Measurements from ENCODE around the gene PACS1.

Gene PACS1

GRCh38 chr11:66261578-66261977, 191.5 kb downstream of the PACS1 start:
- peaks cover 12% of the 10 kb centered on the region for H3K4me1 ChIP-seq (ENCODE audit: insufficient read depth, low read length, severe bottlenecking)
- no peaks in the 10 kb centered on the region for H4K20me1 ChIP-seq (ENCODE audit: insufficient read depth, low read length)
- TF ChIP-seq CTCF (IDR thresholded peaks at IDR 0.05; ENCODE audit: low read length) (no peak), EZH2 (IDR thresholded peaks at IDR 0.05; ENCODE audit: borderline replicate concordance, low read length) (no peak)
- H3K9me2 ChIP-seq (ENCODE audit: low read depth, low read length), result no peaks in the 10 kb centered on the region
- peaks cover 53% of the 10 kb centered on the region for H3K36me3 ChIP-seq (ENCODE audit: insufficient read depth, low read length)
- no peaks in the 10 kb centered on the region for H3F3A ChIP-seq (ENCODE audit: insufficient read depth, low read length)
- no peak overlapping the region for H2AFZ ChIP-seq (ENCODE audit: low read length)
- no peak overlapping the region for H3K9ac ChIP-seq (ENCODE audit: low read length)
- H3K27me3 ChIP-seq (ENCODE audit: insufficient read depth, low read length), result no peaks in the 10 kb centered on the region
- H3K4me3 ChIP-seq (ENCODE audit: low read depth, low read length, poor library complexity, severe bottlenecking), result no peak overlapping the region
- no peaks in the 10 kb centered on the region for H3K79me2 ChIP-seq (ENCODE audit: insufficient read depth, low read length)
- H3K9me3 ChIP-seq (ENCODE audit: low read length), result no peaks in the 10 kb centered on the region
- H3K27ac ChIP-seq (ENCODE audit: low read depth, low read length, poor library complexity, severe bottlenecking), result no peak overlapping the region
- H3K4me2 ChIP-seq (ENCODE audit: low read length), result no peak overlapping the region

GRCh38 chr11:66262191-66262590, 192.1 kb downstream of the PACS1 start:
- no peaks in the 10 kb centered on the region for H3K9me2 ChIP-seq (ENCODE audit: low read depth, low read length)
- peaks cover 57% of the 10 kb centered on the region for H3K36me3 ChIP-seq (ENCODE audit: insufficient read depth, low read length)

GRCh38 chr11:66262696-66263095, 192.6 kb downstream of the PACS1 start:
- Histone ChIP-seq H3K4me1 (ENCODE audit: insufficient read depth, low read length, severe bottlenecking) (peaks cover 14% of the 10 kb centered on the region), H3K27me3 (ENCODE audit: insufficient read depth, low read length) (no peaks in the 10 kb centered on the region), H3K27ac (ENCODE audit: low read depth, low read length, poor library complexity, severe bottlenecking) (no peak overlapping the region), H2AFZ (ENCODE audit: low read length) (no peak overlapping the region), H3F3A (ENCODE audit: insufficient read depth, low read length) (no peaks in the 10 kb centered on the region), H3K9me3 (ENCODE audit: low read length) (no peaks in the 10 kb centered on the region), H3K9me2 (ENCODE audit: low read depth, low read length) (no peaks in the 10 kb centered on the region), H3K79me2 (ENCODE audit: insufficient read depth, low read length) (no peaks in the 10 kb centered on the region), H3K36me3 (ENCODE audit: insufficient read depth, low read length) (peaks cover 57% of the 10 kb centered on the region), H3K4me3 (ENCODE audit: low read depth, low read length, poor library complexity, severe bottlenecking) (no peak overlapping the region), H3K9ac (ENCODE audit: low read length) (no peak overlapping the region), H4K20me1 (ENCODE audit: insufficient read depth, low read length) (no peaks in the 10 kb centered on the region), H3K4me2 (ENCODE audit: low read length) (no peak overlapping the region)
- TF ChIP-seq CTCF (IDR thresholded peaks at IDR 0.05; ENCODE audit: low read length) (no peak), EZH2 (IDR thresholded peaks at IDR 0.05; ENCODE audit: borderline replicate concordance, low read length) (no peak)

More at GRCh38 chr11:66262191-66262590, 192.1 kb downstream of the PACS1 start:
- H3K79me2 ChIP-seq (ENCODE audit: insufficient read depth, low read length), result no peaks in the 10 kb centered on the region
- no peak overlapping the region for H3K9ac ChIP-seq (ENCODE audit: low read length)
- H3K4me3 ChIP-seq (ENCODE audit: low read depth, low read length, poor library complexity, severe bottlenecking), result no peak overlapping the region
- H3K27me3 ChIP-seq (ENCODE audit: insufficient read depth, low read length), result no peaks in the 10 kb centered on the region
- no peaks in the 10 kb centered on the region for H3F3A ChIP-seq (ENCODE audit: insufficient read depth, low read length)
- H3K4me2 ChIP-seq (ENCODE audit: low read length), result no peak overlapping the region
- H3K27ac ChIP-seq (ENCODE audit: low read depth, low read length, poor library complexity, severe bottlenecking), result no peak overlapping the region
- no peaks in the 10 kb centered on the region for H3K9me3 ChIP-seq (ENCODE audit: low read length)
- TF ChIP-seq CTCF (IDR thresholded peaks at IDR 0.05; ENCODE audit: low read length), result no peak
- no peak for TF ChIP-seq EZH2 (IDR thresholded peaks at IDR 0.05; ENCODE audit: borderline replicate concordance, low read length)
- peaks cover 12% of the 10 kb centered on the region for H3K4me1 ChIP-seq (ENCODE audit: insufficient read depth, low read length, severe bottlenecking)
- no peaks in the 10 kb centered on the region for H4K20me1 ChIP-seq (ENCODE audit: insufficient read depth, low read length)
- H2AFZ ChIP-seq (ENCODE audit: low read length), result no peak overlapping the region

Measured in OCI-LY1 (cell line).